LHCN-M2 (cell line): ENCODE results near the gene GAGE12C. TPM values are rescaled to one million over a fixed set of nuclear protein-coding genes. Genes with fewer than 3 reads are reported as not detected.
"Not testable (repeated sequence)": the region's sequence is repeated elsewhere in the genome, so short reads cannot be mapped to it uniquely, and the experiment has no call there.

Experiments used
- DNase-seq: peaks from one replicate; pipeline ENCODE4 v3.0.0-alpha.2; 2012; ENCODE audit warnings: low read depth
- polyA plus RNA-seq: library from polyadenylated mRNA; unstranded; fragments of >200 nt; gene quantifications from one replicate; pipeline ENCODE4 v1.2.1, GENCODE V29; 2012; ENCODE audit warnings: missing spikeins
- total RNA-seq: library from RNA; depleted of rRNA; stranded (reverse); fragments of >200 nt; gene quantifications from 2 replicates; pipeline ENCODE4 v1.2.3, GENCODE V29; 2014; rRNA removed

The GAGE12C gene, protein sequence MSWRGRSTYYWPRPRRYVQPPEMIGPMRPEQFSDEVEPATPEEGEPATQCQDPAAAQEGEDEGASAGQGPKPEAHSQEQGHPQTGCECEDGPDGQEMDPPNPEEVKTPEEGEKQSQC
- total RNA-seq: not detected in 2 replicates
- polyA plus RNA-seq: not detected

DNA sequence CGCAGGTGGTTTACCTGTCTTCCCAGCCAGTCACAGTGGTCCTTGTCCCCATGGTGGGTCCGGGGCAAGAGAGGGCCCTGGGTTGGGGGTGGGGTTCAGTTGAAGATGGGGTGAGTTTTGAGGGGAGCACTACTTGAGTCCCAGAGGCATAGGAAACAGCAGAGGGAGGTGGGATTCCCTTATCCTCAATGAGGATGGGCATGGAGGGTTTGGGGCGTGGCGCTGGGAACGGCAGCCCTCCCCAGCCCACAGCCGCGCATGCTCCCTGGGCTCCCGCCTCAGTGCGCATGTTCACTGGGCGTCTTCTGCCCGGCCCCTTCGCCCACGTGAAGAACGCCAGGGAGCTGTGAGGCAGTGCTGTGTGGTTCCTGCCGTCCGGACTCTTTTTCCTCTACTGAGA is at the start of gene GAGE12C:
Gene GAGE12C (plus strand): TSS at position 301 of the 400 bp plus-strand sequence. CDS start 1,155 bp downstream, outside the sequence.
- DNase-seq: not testable (repeated sequence)

DNA sequence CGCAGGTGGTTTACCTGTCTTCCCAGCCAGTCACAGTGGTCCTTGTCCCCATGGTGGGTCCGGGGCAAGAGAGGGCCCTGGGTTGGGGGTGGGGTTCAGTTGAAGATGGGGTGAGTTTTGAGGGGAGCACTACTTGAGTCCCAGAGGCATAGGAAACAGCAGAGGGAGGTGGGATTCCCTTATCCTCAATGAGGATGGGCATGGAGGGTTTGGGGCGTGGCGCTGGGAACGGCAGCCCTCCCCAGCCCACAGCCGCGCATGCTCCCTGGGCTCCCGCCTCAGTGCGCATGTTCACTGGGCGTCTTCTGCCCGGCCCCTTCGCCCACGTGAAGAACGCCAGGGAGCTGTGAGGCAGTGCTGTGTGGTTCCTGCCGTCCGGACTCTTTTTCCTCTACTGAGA is 9.5 kb downstream of the GAGE12C start, which contains the start of gene GAGE12D:
Gene GAGE12D (plus strand): TSS at position 301 of the 400 bp plus-strand sequence. CDS start 1,155 bp downstream, outside the sequence.
- DNase-seq: not testable (repeated sequence)

DNA sequence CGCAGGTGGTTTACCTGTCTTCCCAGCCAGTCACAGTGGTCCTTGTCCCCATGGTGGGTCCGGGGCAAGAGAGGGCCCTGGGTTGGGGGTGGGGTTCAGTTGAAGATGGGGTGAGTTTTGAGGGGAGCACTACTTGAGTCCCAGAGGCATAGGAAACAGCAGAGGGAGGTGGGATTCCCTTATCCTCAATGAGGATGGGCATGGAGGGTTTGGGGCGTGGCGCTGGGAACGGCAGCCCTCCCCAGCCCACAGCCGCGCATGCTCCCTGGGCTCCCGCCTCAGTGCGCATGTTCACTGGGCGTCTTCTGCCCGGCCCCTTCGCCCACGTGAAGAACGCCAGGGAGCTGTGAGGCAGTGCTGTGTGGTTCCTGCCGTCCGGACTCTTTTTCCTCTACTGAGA is 19.0 kb downstream of the GAGE12C start, which contains the start of gene GAGE12E:
Gene GAGE12E (plus strand): TSS at position 301 of the 400 bp plus-strand sequence. CDS start 1,155 bp downstream, outside the sequence.
- DNase-seq: not testable (repeated sequence)

DNA sequence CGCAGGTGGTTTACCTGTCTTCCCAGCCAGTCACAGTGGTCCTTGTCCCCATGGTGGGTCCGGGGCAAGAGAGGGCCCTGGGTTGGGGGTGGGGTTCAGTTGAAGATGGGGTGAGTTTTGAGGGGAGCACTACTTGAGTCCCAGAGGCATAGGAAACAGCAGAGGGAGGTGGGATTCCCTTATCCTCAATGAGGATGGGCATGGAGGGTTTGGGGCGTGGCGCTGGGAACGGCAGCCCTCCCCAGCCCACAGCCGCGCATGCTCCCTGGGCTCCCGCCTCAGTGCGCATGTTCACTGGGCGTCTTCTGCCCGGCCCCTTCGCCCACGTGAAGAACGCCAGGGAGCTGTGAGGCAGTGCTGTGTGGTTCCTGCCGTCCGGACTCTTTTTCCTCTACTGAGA is 28.6 kb downstream of the GAGE12C start, which contains the start of gene GAGE12F:
Gene GAGE12F (plus strand): TSS at position 301 of the 400 bp plus-strand sequence. CDS start 1,155 bp downstream, outside the sequence.
- not testable (repeated sequence) for DNase-seq

DNA sequence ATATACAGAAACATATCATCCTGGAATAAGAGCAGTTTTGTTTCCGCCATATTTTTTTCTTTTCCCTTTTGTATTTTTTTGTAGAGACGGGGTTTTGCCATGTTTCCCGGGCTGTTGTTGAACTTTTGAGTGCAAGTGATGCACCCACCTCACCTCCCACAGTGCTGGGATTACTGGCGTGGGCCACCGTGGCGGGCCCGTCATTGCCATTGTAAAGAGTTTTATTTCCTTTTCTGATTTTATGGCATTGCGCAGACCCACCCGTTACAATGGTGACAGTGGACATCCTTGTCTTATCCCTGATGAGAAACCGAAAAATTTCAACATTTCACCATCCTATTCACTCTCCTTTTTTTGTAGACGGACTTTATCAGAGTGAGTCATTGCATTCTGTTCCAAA is 36.8 kb downstream of the GAGE12C start:
- DNase-seq: not testable (repeated sequence)

DNA sequence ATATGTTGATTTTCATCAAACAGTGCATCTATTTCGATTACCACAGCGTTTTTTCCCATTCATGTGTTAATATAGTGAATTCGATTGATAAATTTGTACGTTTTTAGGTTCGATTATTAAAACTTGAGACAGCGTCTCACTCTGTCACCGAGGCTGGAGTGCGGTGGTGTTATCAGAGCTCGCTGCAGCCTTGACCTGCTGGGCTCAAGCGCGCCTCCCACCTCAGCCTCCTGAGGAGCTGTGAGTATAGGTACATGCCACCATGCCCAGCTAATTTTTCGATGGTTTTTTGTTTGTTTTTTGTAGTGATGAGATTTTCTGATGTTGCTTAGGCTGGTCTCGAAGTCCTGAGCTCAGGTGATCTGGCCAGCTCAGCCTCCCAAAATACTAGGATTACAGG is 37.2 kb downstream of the GAGE12C start:
- not testable (repeated sequence) for DNase-seq

DNA sequence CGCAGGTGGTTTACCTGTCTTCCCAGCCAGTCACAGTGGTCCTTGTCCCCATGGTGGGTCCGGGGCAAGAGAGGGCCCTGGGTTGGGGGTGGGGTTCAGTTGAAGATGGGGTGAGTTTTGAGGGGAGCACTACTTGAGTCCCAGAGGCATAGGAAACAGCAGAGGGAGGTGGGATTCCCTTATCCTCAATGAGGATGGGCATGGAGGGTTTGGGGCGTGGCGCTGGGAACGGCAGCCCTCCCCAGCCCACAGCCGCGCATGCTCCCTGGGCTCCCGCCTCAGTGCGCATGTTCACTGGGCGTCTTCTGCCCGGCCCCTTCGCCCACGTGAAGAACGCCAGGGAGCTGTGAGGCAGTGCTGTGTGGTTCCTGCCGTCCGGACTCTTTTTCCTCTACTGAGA is 38.1 kb downstream of the GAGE12C start, which contains the start of gene GAGE12G:
Gene GAGE12G (plus strand): TSS at position 301 of the 400 bp plus-strand sequence. CDS start 1,155 bp downstream, outside the sequence.
- DNase-seq: not testable (repeated sequence)

DNA sequence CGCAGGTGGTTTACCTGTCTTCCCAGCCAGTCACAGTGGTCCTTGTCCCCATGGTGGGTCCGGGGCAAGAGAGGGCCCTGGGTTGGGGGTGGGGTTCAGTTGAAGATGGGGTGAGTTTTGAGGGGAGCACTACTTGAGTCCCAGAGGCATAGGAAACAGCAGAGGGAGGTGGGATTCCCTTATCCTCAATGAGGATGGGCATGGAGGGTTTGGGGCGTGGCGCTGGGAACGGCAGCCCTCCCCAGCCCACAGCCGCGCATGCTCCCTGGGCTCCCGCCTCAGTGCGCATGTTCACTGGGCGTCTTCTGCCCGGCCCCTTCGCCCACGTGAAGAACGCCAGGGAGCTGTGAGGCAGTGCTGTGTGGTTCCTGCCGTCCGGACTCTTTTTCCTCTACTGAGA is 47.7 kb downstream of the GAGE12C start, which contains the start of gene GAGE12H:
Gene GAGE12H (plus strand): TSS at position 301 of the 400 bp plus-strand sequence. CDS start 1,155 bp downstream, outside the sequence.
- DNase-seq: not testable (repeated sequence)

Other genes starting within 250 kb of the GAGE12C start
- not detected in 2 replicates for gene GAGE10, start 228.5 kb upstream of the GAGE12C start, total RNA-seq
- not detected in 2 replicates for gene GAGE12J, start 210.1 kb upstream of the GAGE12C start, total RNA-seq
- not detected in 2 replicates for gene GAGE13, start 200.6 kb upstream of the GAGE12C start, total RNA-seq
- not detected in 2 replicates for gene GAGE12D, start 9.6 kb downstream of the GAGE12C start, total RNA-seq
- gene GAGE12E, start 19.1 kb downstream of the GAGE12C start, total RNA-seq: not detected in 2 replicates
- gene GAGE12F, start 28.7 kb downstream of the GAGE12C start, total RNA-seq: not detected in 2 replicates
- gene GAGE12G, start 38.2 kb downstream of the GAGE12C start, total RNA-seq: not detected in 2 replicates
- not detected in 2 replicates for gene GAGE12H, start 47.8 kb downstream of the GAGE12C start, total RNA-seq
- not detected in 2 replicates for gene GAGE2A, start 57.3 kb downstream of the GAGE12C start, total RNA-seq
- not detected in 2 replicates for gene GAGE1, start 66.8 kb downstream of the GAGE12C start, total RNA-seq
- not detected in 2 replicates for gene PAGE1, start 163.8 kb downstream of the GAGE12C start, total RNA-seq